ENCODE results near the gene TRIM15. TPM values are rescaled to one million over a fixed set of nuclear protein-coding genes. Genes with fewer than 3 reads are reported as not detected.
"Not testable (repeated sequence)": the region's sequence is repeated elsewhere in the genome, so short reads cannot be mapped to it uniquely, and the experiment has no call there.

The TRIM15 gene
- total RNA-seq, 1 donor from 2014 or later, result not detected

- no peaks in the 10 kb centered on the region for H3K36me3 Mint-ChIP-seq (ENCODE audit: unreplicated experiment)
- H3K27ac Mint-ChIP-seq (ENCODE audit: unreplicated experiment), result no peak overlapping the region
- no peaks in the 10 kb centered on the region for H3K4me1 Mint-ChIP-seq (ENCODE audit: unreplicated experiment)
- peaks cover 80% of the 10 kb centered on the region for H3K27me3 Mint-ChIP-seq (ENCODE audit: unreplicated experiment)
- no peak for DNase-seq (ENCODE audit: extremely low spot score, unreplicated experiment)
- H3K9me3 Mint-ChIP-seq (ENCODE audit: unreplicated experiment), result no peaks in the 10 kb centered on the region
- H3K4me3 Mint-ChIP-seq (ENCODE audit: unreplicated experiment), result no peak overlapping the region
- no peak for TF ChIP-seq CTCF (IDR thresholded peaks at IDR 0.05)
Observed at GRCh38 chr6:30136570-30137286, 26.6 kb upstream of the TRIM15 start.

DNA sequence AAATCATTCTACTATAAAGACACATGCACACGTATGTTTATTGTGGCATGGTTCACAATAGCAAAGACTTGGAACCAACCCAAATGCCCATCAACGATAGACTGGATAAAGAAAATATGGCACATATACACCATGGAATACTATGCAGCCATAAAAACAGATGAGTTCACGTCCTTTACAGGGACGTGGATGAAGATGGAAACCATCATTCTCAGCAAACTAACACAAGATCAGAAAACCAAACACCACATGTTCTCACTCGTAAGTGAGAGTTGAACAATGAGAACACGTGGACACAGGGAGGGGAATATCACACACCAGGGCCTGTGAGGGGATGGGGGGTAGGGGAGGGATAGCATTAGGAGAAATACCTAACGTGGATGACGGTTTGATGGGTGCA is 23.1 kb upstream of the TRIM15 start:
- H3K9me3 Mint-ChIP-seq (ENCODE audit: unreplicated experiment); DNase-seq (ENCODE audit: extremely low spot score, unreplicated experiment); H3K4me3 Mint-ChIP-seq (ENCODE audit: unreplicated experiment): not testable (repeated sequence)

DNA sequence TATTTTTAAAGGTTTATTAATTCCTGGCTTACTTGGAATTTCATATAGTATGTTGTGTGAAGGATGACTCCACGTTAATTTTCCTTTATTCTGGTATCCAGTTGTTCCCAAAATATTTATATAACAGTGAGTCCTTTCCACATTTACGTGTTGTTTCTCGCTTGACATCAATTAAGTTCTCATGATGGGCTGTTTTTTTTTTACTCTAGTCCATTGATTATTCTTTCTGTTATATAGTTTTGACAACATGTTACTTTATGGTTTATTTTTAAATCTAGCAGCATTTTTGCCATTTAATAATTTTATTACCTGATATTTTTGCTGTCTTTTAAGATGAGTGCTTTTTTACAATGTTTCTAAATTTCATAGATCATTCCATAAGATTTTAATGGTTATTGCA is 20.7 kb upstream of the TRIM15 start:
- Mint-ChIP-seq H3K27me3 (ENCODE audit: unreplicated experiment) (peaks cover 72% of the 10 kb centered on the region), H3K4me3 (ENCODE audit: unreplicated experiment) (no peak overlapping the region), H3K36me3 (ENCODE audit: unreplicated experiment) (no peaks in the 10 kb centered on the region), H3K4me1 (ENCODE audit: unreplicated experiment) (no peaks in the 10 kb centered on the region), H3K9me3 (ENCODE audit: unreplicated experiment) (no peaks in the 10 kb centered on the region), H3K27ac (ENCODE audit: unreplicated experiment) (no peak overlapping the region)
- no peak for TF ChIP-seq CTCF (IDR thresholded peaks at IDR 0.05)
- DNase-seq (ENCODE audit: extremely low spot score, unreplicated experiment), result no peak

More for the DNA sequence above, 23.1 kb upstream of the TRIM15 start:
- H3K27me3 Mint-ChIP-seq (ENCODE audit: unreplicated experiment), result peaks cover 83% of the 10 kb centered on the region
- not testable (repeated sequence) for H3K27ac Mint-ChIP-seq (ENCODE audit: unreplicated experiment); H3K4me1 Mint-ChIP-seq (ENCODE audit: unreplicated experiment); H3K36me3 Mint-ChIP-seq (ENCODE audit: unreplicated experiment)

DNA sequence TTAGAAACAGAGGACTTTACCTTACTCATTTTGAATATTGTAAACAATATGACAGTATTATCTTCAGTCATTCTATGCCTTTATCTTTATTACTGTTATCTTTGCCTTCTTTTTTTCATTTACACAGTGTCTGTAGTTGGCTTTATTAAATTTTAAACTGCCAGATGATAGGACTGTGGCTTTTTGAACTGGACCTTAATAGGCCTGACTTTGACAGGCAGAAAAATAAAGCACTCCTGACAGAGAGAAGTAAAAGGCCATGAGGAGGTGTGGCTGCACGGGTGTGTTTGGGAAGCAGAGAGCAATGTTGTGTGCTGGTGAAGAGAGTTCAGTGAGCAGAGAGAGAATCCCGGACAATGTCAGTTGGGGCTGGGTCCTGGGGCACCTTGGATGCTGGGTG is 19.6 kb upstream of the TRIM15 start:
- no peak for DNase-seq (ENCODE audit: extremely low spot score, unreplicated experiment)
- Mint-ChIP-seq H3K27ac (ENCODE audit: unreplicated experiment) (no peak overlapping the region), H3K27me3 (ENCODE audit: unreplicated experiment) (peaks cover 61% of the 10 kb centered on the region), H3K4me1 (ENCODE audit: unreplicated experiment) (no peaks in the 10 kb centered on the region), H3K4me3 (ENCODE audit: unreplicated experiment) (no peak overlapping the region), H3K36me3 (ENCODE audit: unreplicated experiment) (no peaks in the 10 kb centered on the region), H3K9me3 (ENCODE audit: unreplicated experiment) (no peaks in the 10 kb centered on the region)
- TF ChIP-seq CTCF (IDR thresholded peaks at IDR 0.05), result no peak

- Mint-ChIP-seq H3K4me3 (ENCODE audit: unreplicated experiment) (no peak overlapping the region), H3K27me3 (ENCODE audit: unreplicated experiment) (peaks cover 52% of the 10 kb centered on the region), H3K27ac (ENCODE audit: unreplicated experiment) (no peak overlapping the region), H3K9me3 (ENCODE audit: unreplicated experiment) (no peaks in the 10 kb centered on the region), H3K4me1 (ENCODE audit: unreplicated experiment) (peaks cover 1% of the 10 kb centered on the region), H3K36me3 (ENCODE audit: unreplicated experiment) (no peaks in the 10 kb centered on the region)
- DNase-seq (ENCODE audit: extremely low spot score, unreplicated experiment), result no peak
- no peak for TF ChIP-seq CTCF (IDR thresholded peaks at IDR 0.05)
Observed at GRCh38 chr6:30144811-30145210, 18.5 kb upstream of the TRIM15 start.

All from osteocyte (in vitro differentiated cells).